ENCODE data around the gene MRPL34. TPM values are rescaled to one million over a fixed set of nuclear protein-coding genes. Genes with fewer than 3 reads are reported as not detected.

The MRPL34 gene
- total RNA-seq, 2 experiments from 2014 or later = 28.4 to 28.7 TPM

DNA sequence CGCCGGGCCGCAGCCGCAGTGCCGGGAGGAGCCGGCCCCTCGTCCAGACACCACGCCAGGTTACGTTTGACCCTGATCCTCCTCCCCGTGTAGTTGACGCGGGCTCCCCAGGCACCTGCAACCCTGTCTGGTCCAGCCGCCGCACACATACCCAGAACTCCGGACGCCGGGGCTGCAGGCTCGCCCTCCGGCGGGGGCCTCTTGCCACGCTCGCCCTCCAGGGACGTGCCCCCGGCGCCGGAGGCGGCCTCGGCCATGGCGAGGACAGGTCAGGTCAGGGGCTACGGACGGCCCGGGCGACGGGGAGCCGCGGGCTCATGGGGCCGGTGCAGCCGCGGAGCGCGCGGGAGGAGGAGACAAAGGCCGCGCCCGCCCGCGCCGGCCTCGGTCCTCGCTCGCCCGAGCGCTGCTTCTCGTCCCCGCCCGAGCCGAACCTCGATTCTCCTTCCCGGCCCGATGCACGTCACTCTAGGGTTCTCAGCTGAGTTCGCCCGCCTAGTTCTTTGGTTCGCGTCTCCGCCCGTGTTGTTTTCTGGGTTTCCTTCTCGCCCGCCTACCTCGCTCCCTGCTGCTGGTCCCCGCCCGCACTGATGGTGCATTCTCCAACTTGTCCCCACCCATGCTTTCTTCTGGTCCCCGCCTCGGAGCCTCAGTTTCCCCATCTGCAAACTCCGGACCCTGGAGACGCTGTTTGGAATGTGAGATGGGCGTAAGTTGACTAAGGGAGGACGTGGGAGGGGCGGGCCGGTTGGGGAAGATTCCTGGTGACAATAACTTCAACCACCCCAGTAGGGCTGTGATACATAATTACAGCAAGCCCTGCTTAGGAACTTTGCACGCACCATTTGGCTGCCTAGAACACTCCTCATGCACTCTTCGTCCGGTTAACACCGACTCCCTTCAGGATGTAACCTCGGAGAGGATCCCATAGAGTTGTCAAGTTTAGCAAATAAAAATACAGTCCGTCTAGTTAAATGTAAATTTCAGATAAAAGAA is 29.0 kb downstream of the MRPL34 start, which contains the start of gene ANO8:
TSS of gene ANO8 (minus strand) at position 442 of the 996 bp plus-strand sequence. CDS start at position 257, 185 bp downstream.
- Mint-ChIP-seq H3K36me3 (ENCODE audit: low read depth) (peaks cover 16% of the 10 kb centered on the region), H3K4me1 (ENCODE audit: low read depth) (peaks cover 40% of the 10 kb centered on the region), H3K27me3 (no peaks in the 10 kb centered on the region), H3K4me3 (peak within 1 kb of the TSS; percentile 93), H3K27ac (peak within 1 kb of the TSS; percentile 84), H3K9me3 (no peaks in the 10 kb centered on the region)
- no peaks in the 10 kb centered on the region for H3K27me3 ChIP-seq (ENCODE audit: control insufficient read depth in 1 of 2, insufficient read depth in 2 of 2, low read length in 2 of 2)
- TF ChIP-seq, protein P1, sequence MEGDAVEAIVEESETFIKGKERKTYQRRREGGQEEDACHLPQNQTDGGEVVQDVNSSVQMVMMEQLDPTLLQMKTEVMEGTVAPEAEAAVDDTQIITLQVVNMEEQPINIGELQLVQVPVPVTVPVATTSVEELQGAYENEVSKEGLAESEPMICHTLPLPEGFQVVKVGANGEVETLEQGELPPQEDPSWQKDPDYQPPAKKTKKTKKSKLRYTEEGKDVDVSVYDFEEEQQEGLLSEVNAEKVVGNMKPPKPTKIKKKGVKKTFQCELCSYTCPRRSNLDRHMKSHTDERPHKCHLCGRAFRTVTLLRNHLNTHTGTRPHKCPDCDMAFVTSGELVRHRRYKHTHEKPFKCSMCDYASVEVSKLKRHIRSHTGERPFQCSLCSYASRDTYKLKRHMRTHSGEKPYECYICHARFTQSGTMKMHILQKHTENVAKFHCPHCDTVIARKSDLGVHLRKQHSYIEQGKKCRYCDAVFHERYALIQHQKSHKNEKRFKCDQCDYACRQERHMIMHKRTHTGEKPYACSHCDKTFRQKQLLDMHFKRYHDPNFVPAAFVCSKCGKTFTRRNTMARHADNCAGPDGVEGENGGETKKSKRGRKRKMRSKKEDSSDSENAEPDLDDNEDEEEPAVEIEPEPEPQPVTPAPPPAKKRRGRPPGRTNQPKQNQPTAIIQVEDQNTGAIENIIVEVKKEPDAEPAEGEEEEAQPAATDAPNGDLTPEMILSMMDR (IDR thresholded peaks at IDR 0.05) = no peak
- ChIA-PET POLR2A (interaction anchor here (0.6 to 4.0 kb wide), 9 partner anchors 13 to 259 kb away, joined by 3 to 31 read pairs (median 7); partner anchors contain the start of genes ABHD8, DDA1, MRPL34 and MVB12A), CTCF (interaction anchor here (1.0 to 2.5 kb wide), 5 partner anchors 29 to 74 kb away, joined by 3 to 11 read pairs (median 6); partner anchors contain the start of gene MRPL34)
- ATAC-seq (ENCODE audit: poor library complexity) = peak; percentile 56
- DNase-seq = peak; percentile 89 to 98 (median 96)
- intact Hi-C loops (cut with DNase I, micrococcal nuclease) = loop anchor here (1.0 to 5.0 kb wide), 3 partner anchors 25 to 42 kb away; partner anchors contain the start of gene DDA1 (in 1 of the 2)
- H3K36me3 ChIP-seq (ENCODE audit: insufficient read depth, low read length) = peaks cover 2% of the 10 kb centered on the region
- H3K4me3 ChIP-seq (ENCODE audit: low read length) = peak within 1 kb of the TSS; percentile 58
- no peaks in the 10 kb centered on the region for H3K9me3 ChIP-seq (ENCODE audit: control insufficient read depth in 1 of 2, insufficient read depth in 1 of 2, low read length in 2 of 2)
- peak within 1 kb of the TSS in 1 of 2 donors; percentile 19 for H3K27ac ChIP-seq (ENCODE audit: low read depth in 1 of 2, low read length in 2 of 2)
- H3K4me1 ChIP-seq (ENCODE audit: insufficient read depth, low read length) = peaks cover 60% of the 10 kb centered on the region

DNA sequence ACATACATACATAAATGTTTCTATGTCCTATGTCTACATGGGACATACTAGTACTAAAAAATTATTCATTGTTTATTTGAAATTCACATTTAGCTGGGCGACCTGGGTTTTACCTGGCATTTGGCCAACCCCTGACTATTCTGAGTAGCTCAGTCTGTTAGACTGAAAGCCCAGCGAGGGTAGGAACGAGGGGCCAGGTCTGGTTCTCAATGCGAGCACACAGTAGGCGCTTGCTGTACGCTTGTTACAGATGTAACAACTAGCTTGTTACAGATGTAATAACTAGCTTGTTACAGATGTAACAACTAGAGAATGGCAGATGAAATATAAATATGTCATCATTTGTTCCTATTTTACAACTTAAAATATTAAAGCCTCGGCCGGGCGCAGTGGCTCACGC is 29.9 kb downstream of the MRPL34 start:
- no peak overlapping the region for H3K27ac ChIP-seq (ENCODE audit: low read depth in 1 of 2, low read length in 2 of 2)

More for the DNA sequence above, 29.9 kb downstream of the MRPL34 start:
- Mint-ChIP-seq H3K4me3 (peak overlapping the region; percentile 93), H3K36me3 (ENCODE audit: low read depth) (peaks cover 16% of the 10 kb centered on the region), H3K27ac (peak overlapping the region; percentile 14), H3K9me3 (no peaks in the 10 kb centered on the region), H3K27me3 (no peaks in the 10 kb centered on the region), H3K4me1 (ENCODE audit: low read depth) (peaks cover 36% of the 10 kb centered on the region)
- ATAC-seq (ENCODE audit: poor library complexity) (no peak), DNase-seq (peak in 1 of 14 experiments; percentile 26)
- ChIA-PET POLR2A (interaction anchor here (0.6 to 4.0 kb wide), 6 partner anchors 27 to 260 kb away, joined by 4 to 31 read pairs (median 11); partner anchors contain the start of genes ABHD8, DDA1, MRPL34 and MVB12A), CTCF (interaction anchor here (1.5 to 2.5 kb wide), 3 partner anchors 30 to 75 kb away, joined by 3 to 8 read pairs (median 6); partner anchors contain the start of gene MRPL34)
- Histone ChIP-seq H3K4me3 (ENCODE audit: low read length) (no peak overlapping the region), H3K36me3 (ENCODE audit: insufficient read depth, low read length) (peaks cover 2% of the 10 kb centered on the region), H3K4me1 (ENCODE audit: insufficient read depth, low read length) (peaks cover 54% of the 10 kb centered on the region), H3K9me3 (ENCODE audit: control insufficient read depth in 1 of 2, insufficient read depth in 1 of 2, low read length in 2 of 2) (no peaks in the 10 kb centered on the region), H3K27me3 (ENCODE audit: control insufficient read depth in 1 of 2, insufficient read depth in 2 of 2, low read length in 2 of 2) (no peaks in the 10 kb centered on the region)
- TF ChIP-seq, protein P1 (IDR thresholded peaks at IDR 0.05) = no peak
- intact Hi-C loops (cut with DNase I, micrococcal nuclease) = loop anchor here (2.0 to 5.0 kb wide), 2 partner anchors 43 kb away; no protein-coding TSS in a partner anchor
